Keratinocyte (primary cell): Measurements from ENCODE around the gene TTC33. TPM values are rescaled to one million over a fixed set of nuclear protein-coding genes. Genes with fewer than 3 reads are reported as not detected.

Experiments
- DNase-seq: peaks from one replicate; pipeline ENCODE4 v3.0.0-alpha.2; 2011; ENCODE audit warnings: low read depth, missing footprints, low spot score
- FAIRE-seq: peaks from 2 replicates; lab custom pipeline; 2011; peaks lifted over from hg19 to GRCh38; lab: Jason Lieb, UNC
- H2AFZ ChIP-seq: 2 replicates; pipeline ENCODE4 v1.6.0; 2012; ENCODE audit warnings: low read length, control low read depth, inconsistent platforms; ENCODE audit not compliant: control insufficient read depth
- H3K27ac ChIP-seq: 2 replicates; pipeline ENCODE4 v1.5.1; 2011; ENCODE audit warnings: low read length; ENCODE audit not compliant: control insufficient read depth, insufficient read depth
- H3K27me3 ChIP-seq: 3 replicates; pipeline ENCODE4 v1.6.0; 2011; ENCODE audit warnings: low read length; ENCODE audit not compliant: control insufficient read depth, insufficient read depth; ENCODE audit errors: extremely low read depth
- H3K36me3 ChIP-seq, 2 experiments: 2 replicates in 1 of 2; 3 replicates in 1 of 2; pipeline ENCODE4 v1.5.1; 2011; ENCODE audit warnings: low read length in 2 of 2, mild to moderate bottlenecking in 1 of 2; ENCODE audit not compliant: control insufficient read depth in 2 of 2, insufficient read depth in 2 of 2; ENCODE audit errors: extremely low read depth in 1 of 2
- H3K4me1 ChIP-seq: 3 replicates; pipeline ENCODE4 v1.5.1; 2011; ENCODE audit warnings: low read length; ENCODE audit not compliant: control insufficient read depth, insufficient read depth; ENCODE audit errors: extremely low read depth
- H3K4me2 ChIP-seq: 3 replicates; pipeline ENCODE4 v1.6.0; 2011; ENCODE audit warnings: low read depth, low read length; ENCODE audit not compliant: control insufficient read depth, insufficient read depth; ENCODE audit errors: extremely low read depth
- H3K4me3 ChIP-seq, 3 experiments: fragments of 200-600 bp in 1 of 3; sonication (generic) in 1 of 3; 2 replicates in 2 of 3; 3 replicates in 1 of 3; pipeline ENCODE4 v1.5.1; 2011 to 2016; ENCODE audit warnings: low read length in 3 of 3, mild to moderate bottlenecking in 3 of 3, control low read depth in 2 of 3, inconsistent platforms in 1 of 3, low read depth in 1 of 3, mixed read lengths in 1 of 3, mixed run types in 1 of 3, moderate library complexity in 1 of 3; ENCODE audit not compliant: control insufficient read depth in 2 of 3, insufficient read depth in 2 of 3; ENCODE audit errors: extremely low read depth in 1 of 3
- H3K79me2 ChIP-seq: 2 replicates; pipeline ENCODE4 v1.6.0; 2012; ENCODE audit warnings: low read length; ENCODE audit not compliant: control insufficient read depth, insufficient read depth
- H3K9ac ChIP-seq: 3 replicates; pipeline ENCODE4 v1.6.0; 2011; ENCODE audit warnings: low read length; ENCODE audit not compliant: control insufficient read depth, insufficient read depth; ENCODE audit errors: extremely low read depth
- H3K9me1 ChIP-seq: 3 replicates; pipeline ENCODE4 v1.6.0; 2011; ENCODE audit warnings: low read length; ENCODE audit not compliant: control insufficient read depth, insufficient read depth; ENCODE audit errors: extremely low read depth
- H3K9me3 ChIP-seq: 2 replicates; pipeline ENCODE4 v1.5.1; 2012; ENCODE audit warnings: low read depth, low read length; ENCODE audit not compliant: control insufficient read depth
- H4K20me1 ChIP-seq: 3 replicates; pipeline ENCODE4 v1.6.0; 2011; ENCODE audit warnings: low read length; ENCODE audit not compliant: control insufficient read depth, insufficient read depth; ENCODE audit errors: extremely low read depth
- EZH2 ChIP-seq: IDR thresholded peaks from one replicate; pipeline ENCODE4 v1.6.1; 2012; ENCODE audit warnings: inconsistent platforms, mild to moderate bottlenecking, low read length, moderate library complexity
- dilution Hi-C: fragments of 300-500 bp; cut with MboI; formaldehyde crosslinking; loops from one replicate; pipeline ENCODE4 v1.7.0; 2020; ENCODE audit warnings: low sequenced_read_pairs; ENCODE audit not compliant: extremely low pct_ligation_motif_present
- polyA plus RNA-seq, 5 experiments: library from polyadenylated mRNA; depleted of rRNA in 3 of 5; stranded (reverse) in 3 of 5; stranded (forward) in 1 of 5; unstranded in 1 of 5; fragments of >200 nt; gene quantifications; 1 replicate in 1 of 5; 2 replicates in 3 of 5; 3 replicates in 1 of 5; pipeline versions ENCODE4 v1.2.1 to v1.2.3, GENCODE V29; 2011 to 2012; ENCODE audit warnings: missing spikeins in 2 of 5, low read depth in 1 of 5, low replicate concordance in 1 of 5
- TF ChIP-seq, protein P1 (sequence below), 3 experiments: IDR thresholded peaks in 1 of 3; conservative IDR thresholded peaks in 1 of 3; optimal IDR thresholded peaks in 1 of 3; 2 replicates in 2 of 3; 3 replicates in 1 of 3; pipeline versions ENCODE3 to v1.5.1; 2011; ENCODE audit warnings: low read length in 3 of 3, mild to moderate bottlenecking in 3 of 3, moderate library complexity in 2 of 3, control low read depth in 1 of 3, inconsistent platforms in 1 of 3; ENCODE audit not compliant: insufficient read depth in 2 of 3; ENCODE audit errors: extremely low read depth in 1 of 3

TTC33 gene
- polyA plus RNA-seq, 1 donor (not counting 4 experiments of a cell fraction or from before 2014, with no cell fraction given) = 7.1 TPM

- Histone ChIP-seq H3K27me3 (no peaks in the 10 kb centered on the region), H3K79me2 (no peaks in the 10 kb centered on the region), H4K20me1 (no peaks in the 10 kb centered on the region), H3K36me3 (no peaks in the 10 kb centered on the region), H2AFZ (no peak overlapping the region), H3K27ac (no peak overlapping the region), H3K9me1 (no peaks in the 10 kb centered on the region), H3K4me1 (peaks cover 1% of the 10 kb centered on the region), H3K9ac (no peak overlapping the region), H3K9me3 (no peaks in the 10 kb centered on the region), H3K4me2 (no peak overlapping the region), H3K4me3 (no peak overlapping the region)
- dilution Hi-C loops = no loop called here
- DNase-seq = no peak
- TF ChIP-seq, protein P1, sequence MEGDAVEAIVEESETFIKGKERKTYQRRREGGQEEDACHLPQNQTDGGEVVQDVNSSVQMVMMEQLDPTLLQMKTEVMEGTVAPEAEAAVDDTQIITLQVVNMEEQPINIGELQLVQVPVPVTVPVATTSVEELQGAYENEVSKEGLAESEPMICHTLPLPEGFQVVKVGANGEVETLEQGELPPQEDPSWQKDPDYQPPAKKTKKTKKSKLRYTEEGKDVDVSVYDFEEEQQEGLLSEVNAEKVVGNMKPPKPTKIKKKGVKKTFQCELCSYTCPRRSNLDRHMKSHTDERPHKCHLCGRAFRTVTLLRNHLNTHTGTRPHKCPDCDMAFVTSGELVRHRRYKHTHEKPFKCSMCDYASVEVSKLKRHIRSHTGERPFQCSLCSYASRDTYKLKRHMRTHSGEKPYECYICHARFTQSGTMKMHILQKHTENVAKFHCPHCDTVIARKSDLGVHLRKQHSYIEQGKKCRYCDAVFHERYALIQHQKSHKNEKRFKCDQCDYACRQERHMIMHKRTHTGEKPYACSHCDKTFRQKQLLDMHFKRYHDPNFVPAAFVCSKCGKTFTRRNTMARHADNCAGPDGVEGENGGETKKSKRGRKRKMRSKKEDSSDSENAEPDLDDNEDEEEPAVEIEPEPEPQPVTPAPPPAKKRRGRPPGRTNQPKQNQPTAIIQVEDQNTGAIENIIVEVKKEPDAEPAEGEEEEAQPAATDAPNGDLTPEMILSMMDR (optimal IDR thresholded peaks at IDR 0.05 in 1 of 3, IDR thresholded peaks at IDR 0.05 in 1 of 3, conservative IDR thresholded peaks at IDR 0.05 in 1 of 3; ENCODE audit: extremely low read depth in 1 of 3, insufficient read depth in 2 of 3, low read length in 3 of 3) = no peak
- no peak for TF ChIP-seq EZH2
- FAIRE-seq = peak; percentile 36
These were observed 180.3 kb downstream of the TTC33 start for GRCh38 chr5:40575411-40575810.

DNA sequence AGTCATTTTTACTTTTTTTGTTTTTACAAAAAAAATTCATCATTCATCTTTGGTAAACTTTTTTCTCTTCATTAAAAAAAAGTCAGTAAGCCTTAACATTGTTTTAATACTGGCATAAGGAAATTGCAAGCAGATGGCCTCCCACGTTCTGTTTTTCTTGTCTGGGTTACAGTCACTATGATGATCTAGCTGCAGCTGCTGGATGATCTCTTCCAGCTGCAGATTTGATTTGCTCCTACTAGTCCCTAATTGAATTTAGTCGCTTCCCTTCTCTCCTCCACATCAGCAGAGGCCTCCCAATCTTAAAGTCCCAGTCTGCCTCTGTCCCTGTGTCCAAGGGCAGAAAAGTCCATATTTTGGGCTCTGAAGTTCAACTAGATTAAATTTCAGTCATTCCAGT lies 182.8 kb downstream of the TTC33 start:
- no peaks in the 10 kb centered on the region for H4K20me1 ChIP-seq
- no peak overlapping the region for H3K9ac ChIP-seq
- no peaks in the 10 kb centered on the region for H3K9me1 ChIP-seq
- FAIRE-seq (no peak), DNase-seq (no peak)
- H3K36me3 ChIP-seq = no peaks in the 10 kb centered on the region
- H3K4me2 ChIP-seq = no peak overlapping the region
- TF ChIP-seq, protein P1 (optimal IDR thresholded peaks at IDR 0.05 in 1 of 3, IDR thresholded peaks at IDR 0.05 in 1 of 3, conservative IDR thresholded peaks at IDR 0.05 in 1 of 3; ENCODE audit: extremely low read depth in 1 of 3, insufficient read depth in 2 of 3, low read length in 3 of 3) = no peak
- no peak for TF ChIP-seq EZH2
- dilution Hi-C loops = no loop called here
- H2AFZ ChIP-seq = no peak overlapping the region
- H3K27ac ChIP-seq = no peak overlapping the region
- no peaks in the 10 kb centered on the region for H3K9me3 ChIP-seq
- H3K4me1 ChIP-seq = peaks cover 19% of the 10 kb centered on the region
- no peaks in the 10 kb centered on the region for H3K27me3 ChIP-seq
- no peak overlapping the region for H3K4me3 ChIP-seq
- no peaks in the 10 kb centered on the region for H3K79me2 ChIP-seq
